ENCODE data around the gene PPM1M.

- TF ChIP-seq CTCF (conservative IDR thresholded peaks at IDR 0.05) (no peak), ZFX (IDR thresholded peaks at IDR 0.05) (no peak)
Observed at GRCh38 chr3:52208556-52208955, 37.0 kb upstream of the PPM1M start.

All from C4-2B (cell line).